Cardiac septum (tissue), 1 donor: ENCODE results near the gene KLHL7. TPM values are rescaled to one million over a fixed set of nuclear protein-coding genes. Genes with fewer than 3 reads are reported as not detected.
"Not testable (repeated sequence)": the region's sequence is repeated elsewhere in the genome, so short reads cannot be mapped to it uniquely, and the experiment has no call there.

Source experiments
- DNase-seq: peaks from one replicate; pipeline ENCODE4 v3.0.0-alpha.2; 2020; ENCODE audit warnings: low spot score
- intact Hi-C: fragments of 100-400 bp; cut with DNase I; formaldehyde crosslinking; loops from one replicate; pipeline ENCODE4 v1.14.0; 2022
- total RNA-seq: library from RNA; stranded (reverse); fragmentation: NEBNext Ultra II Directional; extraction: Animal tissue kit (Norgen Biotek cat#: 25700); gene quantifications from one replicate; pipeline ENCODE4 v1.2.1, GENCODE V29; 2021
- donor health status: DM: no; HTN: no; CAD: no.

KLHL7 gene
- total RNA-seq, 1 donor from 2014 or later, result 103 TPM

DNA sequence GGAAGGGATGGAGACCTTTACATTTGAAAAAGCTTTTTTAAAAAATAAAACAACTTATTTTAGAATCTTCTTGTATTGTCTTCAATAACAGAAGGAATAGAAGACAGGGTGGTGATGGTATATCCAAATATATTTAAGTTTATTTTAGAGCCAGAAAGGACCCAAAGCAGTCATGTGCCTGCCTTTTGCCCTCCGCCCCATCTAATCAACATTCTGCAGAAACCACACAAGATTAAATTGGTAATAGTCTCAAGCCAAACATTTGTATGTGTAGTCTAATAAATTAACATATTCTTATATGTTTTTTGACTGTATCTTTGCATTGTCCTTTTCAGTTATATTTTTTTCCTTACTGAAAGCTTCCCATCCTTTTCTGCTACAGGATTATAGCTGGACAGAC lies 59.7 kb downstream of the KLHL7 start:
- intact Hi-C loops, result no loop called here
- no peak for DNase-seq

DNA sequence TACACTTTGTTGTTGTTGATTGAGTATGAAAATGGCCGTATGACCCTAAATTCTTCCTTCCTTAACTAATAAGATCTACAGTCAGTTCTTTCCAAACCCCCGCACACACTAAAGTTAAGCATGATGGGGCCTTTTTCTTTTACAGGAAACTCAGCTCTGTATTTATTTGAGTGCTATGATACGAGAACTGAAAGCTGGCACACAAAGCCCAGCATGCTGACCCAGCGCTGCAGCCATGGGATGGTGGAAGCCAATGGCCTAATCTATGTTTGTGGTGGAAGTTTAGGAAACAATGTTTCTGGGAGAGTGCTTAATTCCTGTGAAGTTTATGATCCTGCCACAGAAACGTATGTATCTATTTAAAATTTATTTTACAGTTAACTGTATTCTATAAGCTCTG lies 62.1 kb downstream of the KLHL7 start:
- no peak for DNase-seq
- intact Hi-C loops, result no loop called here

DNA sequence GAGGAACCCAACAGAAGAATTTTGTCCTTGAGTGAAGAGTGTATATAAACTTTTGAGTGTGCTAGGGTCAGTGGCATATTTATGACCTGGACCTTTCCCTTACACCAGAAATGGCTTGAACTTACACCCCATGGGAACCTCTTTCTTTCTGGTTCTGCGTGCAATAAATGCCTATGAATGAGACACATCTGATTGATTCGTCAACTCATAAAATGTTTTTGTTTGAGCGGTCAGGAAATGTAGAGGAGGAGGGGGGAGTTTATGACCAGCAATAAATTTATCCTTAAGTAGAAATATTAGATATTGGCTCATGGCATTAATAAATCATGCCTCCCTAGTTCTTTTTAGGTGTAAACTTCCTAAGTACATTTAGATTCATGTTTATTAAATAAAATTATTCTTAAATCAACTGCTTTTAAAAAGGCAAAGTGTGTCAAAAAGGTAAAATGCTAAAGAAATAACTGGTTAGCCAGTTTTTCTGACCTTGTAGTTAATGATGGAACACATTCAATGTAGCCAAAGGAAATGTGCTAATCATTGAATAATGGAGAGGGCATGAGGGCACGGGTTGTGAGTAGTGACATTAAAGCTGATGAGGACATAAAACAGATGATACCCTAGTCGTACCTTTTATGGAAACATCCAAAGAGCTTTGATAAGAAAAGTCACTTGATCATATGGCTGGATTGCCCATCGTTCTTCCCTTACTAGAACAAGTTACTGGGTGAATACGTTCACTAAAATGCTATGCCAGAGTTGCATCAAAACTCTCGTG lies 62.7 kb downstream of the KLHL7 start:
- intact Hi-C loops, result no loop called here

DNA sequence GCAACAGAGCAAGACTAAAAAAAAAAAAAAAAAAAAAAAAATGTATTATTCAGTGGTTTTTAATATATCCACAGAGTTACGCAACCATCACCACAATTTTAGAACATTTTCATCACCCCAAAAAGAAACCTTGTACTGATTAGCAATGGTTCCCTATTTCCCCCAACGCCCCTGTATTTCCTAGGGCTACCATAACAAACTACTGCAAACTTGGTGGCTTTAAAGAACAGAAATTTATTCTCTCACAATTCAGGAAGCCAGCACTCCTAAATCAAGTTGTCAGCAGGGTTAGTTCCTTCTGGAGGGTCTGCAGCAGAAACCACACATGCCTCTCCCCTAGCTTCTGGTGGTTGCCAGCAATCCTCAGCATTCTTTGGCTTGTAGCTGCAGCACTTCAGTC lies 70.4 kb downstream of the KLHL7 start:
- intact Hi-C loops, result no loop called here
- DNase-seq, result no peak

More for the DNA sequence above, 62.7 kb downstream of the KLHL7 start:
- DNase-seq, result no peak

DNA sequence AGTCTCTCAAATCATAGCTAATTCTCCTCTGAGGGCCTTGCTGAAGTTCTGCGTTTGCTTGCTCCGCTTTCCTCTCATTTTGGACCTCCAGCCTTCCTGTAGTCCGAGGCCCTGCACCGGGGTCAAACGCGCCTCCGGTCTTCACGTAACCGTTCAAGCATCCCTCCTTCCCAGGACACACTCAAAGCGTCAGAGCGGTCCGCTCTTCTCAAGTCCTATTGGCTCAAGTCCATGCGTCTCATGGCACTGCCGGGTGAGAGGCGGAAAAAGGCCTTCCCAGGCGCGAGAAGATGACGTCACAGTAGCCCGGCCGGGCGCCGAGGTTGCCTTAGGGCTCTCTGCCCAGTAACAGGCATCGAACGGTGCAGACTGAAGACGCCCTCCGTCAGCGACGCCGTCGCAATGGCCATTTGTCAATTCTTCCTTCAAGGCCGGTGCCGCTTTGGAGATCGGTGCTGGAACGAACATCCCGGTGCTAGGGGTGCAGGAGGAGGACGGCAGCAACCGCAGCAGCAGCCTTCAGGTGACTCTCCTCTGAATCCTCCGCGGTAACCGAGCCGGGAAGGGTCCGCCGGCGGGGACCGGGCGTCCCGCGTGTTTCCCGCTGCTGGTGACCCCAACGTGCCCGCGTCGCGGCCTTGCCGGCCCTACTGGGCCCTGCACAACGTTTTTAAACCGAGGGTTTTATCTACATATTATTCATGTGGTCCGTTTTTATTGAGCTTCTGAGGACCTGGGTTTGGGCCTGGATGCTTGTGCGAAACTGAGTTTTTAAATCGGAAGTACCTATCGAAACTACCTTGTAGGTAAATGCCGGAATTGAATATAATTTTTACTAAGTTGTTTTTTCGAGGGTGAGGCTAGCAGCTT lies 76.3 kb downstream of the KLHL7 start, which contains the start of gene NUP42:
Gene NUP42 (plus strand): TSS at position 365 of the 870 bp plus-strand sequence. CDS start 38 bp downstream, at position 403.
- intact Hi-C loops, result loop anchor here (2.0 kb wide), 1 partner anchor 77 kb away; the partner anchor contains the start of gene KLHL7
- peak; percentile 97 for DNase-seq

DNA sequence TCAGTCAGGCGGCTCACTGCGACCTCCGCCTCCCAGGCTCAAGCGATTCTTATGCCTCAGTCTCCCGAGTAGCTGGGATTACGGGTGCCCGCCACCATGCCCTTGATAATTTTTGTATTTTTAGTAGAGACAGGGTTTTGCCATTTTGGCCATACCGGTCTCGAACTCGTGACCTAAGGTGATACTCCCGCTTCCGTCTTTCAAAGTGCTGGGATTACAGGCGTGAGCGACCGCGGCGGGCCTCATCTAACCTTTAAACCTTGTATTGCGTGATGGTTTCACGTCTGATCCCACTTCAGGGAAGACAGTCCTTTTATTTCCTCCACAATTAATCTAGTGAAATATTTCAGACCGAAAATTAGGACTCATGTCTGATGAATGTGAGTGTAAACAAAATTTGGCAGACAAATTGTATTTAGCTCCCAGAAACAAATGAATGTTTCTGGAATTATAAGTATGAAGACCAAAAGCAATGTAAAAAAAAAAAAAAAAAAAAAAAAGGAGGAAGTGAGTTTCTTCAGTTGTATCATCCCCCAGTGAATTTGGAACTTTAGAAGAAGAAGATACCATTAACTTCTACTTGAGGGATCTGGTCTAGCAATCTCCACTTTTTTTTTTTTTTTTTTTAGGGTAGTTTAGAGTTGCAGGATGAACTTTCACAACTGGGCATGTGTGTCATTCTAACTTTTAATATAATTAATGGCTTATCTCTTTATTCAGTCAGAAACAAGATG lies 77.9 kb downstream of the KLHL7 start:
- intact Hi-C loops, result no loop called here
- no peak for DNase-seq

DNA sequence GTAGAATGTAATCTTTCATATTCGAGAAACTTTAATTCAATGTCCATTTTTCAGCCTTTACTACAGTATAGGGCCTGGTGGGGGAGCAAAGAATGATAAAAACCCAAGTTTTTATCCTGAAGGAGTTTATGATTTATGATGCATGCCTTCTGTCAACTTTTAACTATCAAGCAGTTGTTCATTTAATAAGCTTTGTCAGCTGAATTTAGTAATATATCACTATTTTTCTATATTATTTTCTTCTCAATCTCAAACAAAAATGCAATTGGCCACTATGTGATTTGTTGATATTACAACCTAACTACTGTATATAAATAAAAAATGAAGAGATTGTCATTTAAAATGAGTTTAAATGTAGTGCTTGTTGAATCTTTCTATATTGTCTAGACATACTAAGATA lies 78.7 kb downstream of the KLHL7 start:
- DNase-seq, result no peak
- intact Hi-C loops, result no loop called here

DNA sequence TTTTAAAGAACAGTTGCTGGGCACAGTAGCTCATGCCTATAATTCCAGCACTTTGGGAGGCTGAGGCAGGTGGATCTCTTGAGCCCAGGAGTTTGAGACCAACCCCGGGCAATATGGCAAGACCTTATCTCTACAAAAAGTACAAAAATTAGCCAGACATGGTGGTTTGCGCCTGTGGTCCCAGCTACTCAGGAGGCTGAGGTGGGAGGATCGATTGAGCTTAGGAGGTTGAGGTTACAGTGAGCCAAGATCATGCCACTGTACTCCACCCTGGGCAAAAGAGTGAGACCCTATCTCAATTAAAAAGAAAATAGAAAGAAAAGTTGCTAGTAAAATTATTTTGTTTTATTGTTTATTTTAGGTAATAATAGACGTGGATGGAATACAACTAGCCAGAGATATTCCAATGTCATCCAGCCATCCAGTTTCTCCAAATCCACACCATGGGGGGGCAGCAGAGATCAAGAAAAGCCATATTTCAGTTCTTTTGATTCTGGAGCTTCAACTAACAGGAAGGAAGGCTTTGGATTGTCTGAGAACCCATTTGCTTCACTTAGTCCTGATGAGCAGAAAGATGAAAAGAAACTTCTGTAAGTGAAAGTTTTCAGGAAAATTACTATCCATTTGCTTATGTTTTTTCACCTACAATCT lies 79.2 kb downstream of the KLHL7 start:
- intact Hi-C loops, result loop anchor here (5.0 kb wide), 1 partner anchor 62 kb away; the partner anchor contains the start of gene GPNMB
- DNase-seq, result no peak

DNA sequence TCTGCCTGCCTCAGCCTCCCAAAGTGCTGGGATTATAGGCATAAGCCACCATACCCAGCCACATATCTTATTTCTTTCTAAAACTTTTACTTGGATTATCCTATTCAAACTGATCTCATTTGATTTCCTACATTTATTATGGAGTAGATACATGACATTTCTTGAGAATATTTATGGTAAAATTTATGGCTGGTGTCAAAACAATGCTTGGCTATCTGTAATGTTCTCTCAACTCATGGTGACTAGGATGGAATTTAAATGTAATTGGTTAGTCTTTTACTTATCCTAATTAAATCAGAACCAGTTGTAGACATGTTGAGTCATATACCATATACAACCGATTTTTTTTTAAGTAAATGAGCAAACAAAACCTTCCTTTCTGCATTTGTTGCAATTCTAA lies 80.4 kb downstream of the KLHL7 start:
- DNase-seq, result no peak
- intact Hi-C loops, result loop anchor here (5.0 kb wide), 1 partner anchor 61 kb away; the partner anchor contains the start of gene GPNMB

DNA sequence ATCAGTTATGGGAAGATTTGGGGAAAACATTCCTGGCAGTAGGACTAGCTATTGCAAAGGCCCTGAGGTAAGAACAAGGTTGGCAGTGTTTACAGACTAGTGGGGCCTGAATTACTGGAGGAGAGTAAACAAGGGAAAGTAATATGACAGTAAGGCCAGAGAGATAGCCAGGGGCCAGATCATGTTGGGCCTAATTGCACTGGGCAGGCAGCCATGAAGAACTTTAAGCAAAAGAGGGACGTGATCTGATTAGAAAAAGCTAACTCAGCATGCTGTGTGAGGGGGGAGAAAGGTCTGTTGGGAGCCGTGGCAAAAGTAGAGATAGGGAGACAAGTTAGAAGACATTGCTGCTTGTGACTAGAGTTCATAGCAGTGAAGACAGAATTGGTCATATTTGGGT lies 85.4 kb downstream of the KLHL7 start:
- intact Hi-C loops, result no loop called here
- DNase-seq, result no peak

DNA sequence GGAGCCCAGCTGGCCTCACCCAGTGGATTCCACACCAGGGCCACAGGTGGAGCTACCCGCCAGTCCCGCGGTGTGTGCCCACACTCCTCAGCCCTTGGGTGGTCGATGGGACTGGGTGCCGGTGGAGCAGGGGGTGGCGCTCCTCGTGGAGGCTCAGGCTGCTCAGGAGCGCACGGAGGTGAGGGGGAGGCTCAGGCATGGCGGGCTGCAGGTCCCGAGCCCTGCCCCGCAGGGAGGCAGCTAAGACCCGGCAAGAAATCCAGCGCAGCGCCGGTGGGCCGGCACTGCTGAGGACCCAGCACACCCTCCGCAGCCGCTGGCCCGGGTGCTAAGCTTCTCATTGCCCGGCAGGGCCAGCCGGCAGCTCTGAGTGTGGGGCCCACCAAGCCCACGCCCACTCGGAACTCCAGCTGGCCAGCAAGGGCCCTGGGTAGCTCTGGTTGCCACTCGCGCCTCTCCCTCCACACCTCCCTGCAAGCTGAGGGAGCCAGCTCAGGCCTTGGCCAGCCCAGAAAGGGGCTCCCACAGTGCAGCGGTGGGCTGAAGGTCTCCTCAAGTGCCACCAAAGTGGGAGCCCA lies 88.2 kb downstream of the KLHL7 start:
- intact Hi-C loops, result not testable (repeated sequence)
- peak; percentile 68 for DNase-seq

DNA sequence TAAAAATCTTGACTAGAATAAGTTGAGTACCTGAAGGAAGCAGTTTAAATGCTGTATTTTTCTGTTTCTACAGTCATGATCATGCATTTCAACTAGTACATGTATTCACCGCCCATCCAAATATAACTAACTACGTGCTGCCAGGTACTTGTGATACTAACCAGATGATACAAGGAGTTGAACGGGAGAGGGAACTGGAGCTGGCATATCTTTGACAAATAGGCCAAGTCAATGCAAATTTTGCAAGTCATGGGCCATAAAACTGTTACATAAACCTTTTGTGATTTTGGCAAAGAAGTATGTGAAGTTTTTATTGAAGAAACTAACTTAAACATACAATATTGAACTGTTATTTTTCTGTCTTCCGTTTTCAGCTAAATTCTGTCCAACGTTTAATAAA lies 90.7 kb downstream of the KLHL7 start:
- intact Hi-C loops, result no loop called here
- DNase-seq, result no peak

DNA sequence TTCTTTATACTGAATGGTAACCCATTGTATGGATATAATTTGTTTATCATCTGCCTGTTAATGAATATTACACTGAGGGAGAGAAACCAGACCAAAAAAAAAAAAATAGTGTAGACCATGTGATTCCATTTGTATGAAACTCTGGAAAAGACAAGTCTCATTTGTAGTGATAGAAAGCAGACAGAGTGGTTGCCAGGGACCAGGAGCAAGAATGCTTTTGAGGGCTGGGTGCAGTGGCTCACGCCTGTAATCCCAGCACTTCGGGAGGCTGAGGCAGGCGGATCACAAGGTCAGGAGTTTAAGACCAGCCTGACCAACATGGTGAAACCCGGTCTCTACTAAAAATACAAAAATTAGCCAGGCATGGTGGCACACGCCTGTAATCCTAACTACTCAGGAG lies 92.2 kb downstream of the KLHL7 start:
- intact Hi-C loops, result not testable (repeated sequence)

DNA sequence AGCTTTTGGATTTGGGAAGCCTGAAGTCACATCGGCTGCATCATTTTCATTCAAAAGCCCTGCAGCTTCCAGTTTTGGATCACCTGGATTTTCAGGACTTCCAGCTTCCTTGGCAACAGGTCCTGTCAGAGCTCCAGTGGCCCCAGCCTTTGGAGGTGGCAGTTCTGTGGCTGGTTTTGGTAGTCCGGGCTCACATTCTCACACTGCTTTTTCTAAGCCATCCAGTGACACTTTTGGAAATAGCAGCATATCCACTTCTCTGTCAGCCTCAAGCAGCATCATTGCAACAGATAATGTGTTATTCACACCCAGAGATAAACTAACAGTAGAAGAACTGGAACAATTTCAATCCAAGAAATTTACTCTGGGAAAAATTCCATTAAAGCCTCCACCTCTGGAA lies 94.7 kb downstream of the KLHL7 start:
- DNase-seq, result no peak
- intact Hi-C loops, result no loop called here

More for the DNA sequence above, 92.2 kb downstream of the KLHL7 start:
- peak; percentile 31 for DNase-seq

DNA sequence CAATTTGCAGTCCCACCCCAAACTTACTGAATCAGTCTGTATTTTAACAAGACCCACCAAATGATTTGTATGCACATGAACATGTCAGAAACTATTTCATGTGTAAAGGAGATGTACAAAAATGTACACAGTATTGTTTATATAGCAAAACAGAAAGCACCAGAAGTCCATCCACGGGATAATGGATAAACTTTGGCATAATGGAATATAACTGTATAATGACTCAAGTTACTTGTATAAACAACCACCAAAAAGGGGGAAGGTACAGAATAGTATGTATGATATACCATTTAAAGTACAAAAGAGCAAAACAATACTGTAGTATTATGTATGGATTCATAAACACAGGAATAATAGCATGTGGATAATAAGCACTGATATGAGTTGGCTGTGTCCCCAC lies 98.7 kb downstream of the KLHL7 start:
- intact Hi-C loops, result no loop called here
- no peak for DNase-seq

DNA sequence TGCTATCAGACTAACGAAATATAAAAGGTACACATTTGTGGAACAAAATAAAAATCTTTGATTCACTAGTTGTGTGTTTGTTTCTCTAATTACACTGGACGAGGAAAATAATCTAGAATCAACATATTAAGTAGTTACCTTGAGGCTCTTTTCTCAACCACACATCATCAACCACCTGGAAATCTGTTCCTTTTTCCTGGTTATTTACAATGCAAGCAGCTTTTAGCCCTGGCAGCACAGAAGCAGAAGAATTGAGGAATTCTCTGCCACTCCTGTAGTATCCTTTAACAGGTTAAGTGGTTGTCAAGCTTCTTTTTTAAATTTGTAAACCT lies 100.0 kb downstream of the KLHL7 start:
- intact Hi-C loops, result no loop called here
- no peak for DNase-seq

DNA sequence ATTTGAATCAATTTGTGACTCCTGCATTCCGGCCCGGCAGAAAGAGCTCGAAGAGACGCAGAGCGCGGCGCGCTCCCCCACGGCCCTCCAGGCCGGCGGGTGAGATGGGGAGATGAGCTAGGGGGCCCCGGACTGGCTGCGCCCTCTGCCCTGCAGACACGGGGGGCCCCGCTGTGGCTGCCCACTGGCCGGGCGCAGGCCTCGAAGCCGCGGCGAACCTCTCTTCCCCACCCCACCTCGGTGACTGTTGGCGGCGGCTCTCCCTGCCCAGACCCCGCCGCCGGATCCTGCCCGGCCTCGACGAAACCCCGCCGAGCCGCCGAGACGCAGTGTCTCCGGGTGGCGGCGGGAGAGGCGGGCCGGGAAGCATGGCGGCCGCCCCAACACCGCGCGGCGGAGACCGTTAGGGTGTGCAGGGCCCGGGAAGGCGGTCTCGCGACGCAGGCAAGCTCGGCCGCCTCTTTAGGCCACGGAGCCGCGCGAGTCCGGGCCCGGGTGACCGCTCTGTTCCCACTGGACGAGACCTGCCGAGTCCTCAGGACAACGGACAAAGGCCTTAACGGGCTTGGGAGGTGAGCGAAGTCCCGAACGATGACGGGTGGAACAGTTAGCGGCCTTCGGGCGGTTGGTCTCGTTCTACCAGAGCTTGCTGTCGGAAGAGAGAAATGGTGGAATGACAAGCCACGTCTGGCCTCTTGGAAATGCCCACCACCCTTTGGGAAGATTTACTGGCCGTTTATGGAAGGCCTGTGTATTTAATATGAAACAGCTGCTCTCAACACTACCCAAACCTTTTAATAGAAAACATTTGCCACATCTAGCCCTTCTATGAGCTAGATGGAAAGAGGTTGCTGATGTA lies 100.6 kb downstream of the KLHL7 start:
- intact Hi-C loops, result no loop called here
- DNase-seq, result no peak

DNA sequence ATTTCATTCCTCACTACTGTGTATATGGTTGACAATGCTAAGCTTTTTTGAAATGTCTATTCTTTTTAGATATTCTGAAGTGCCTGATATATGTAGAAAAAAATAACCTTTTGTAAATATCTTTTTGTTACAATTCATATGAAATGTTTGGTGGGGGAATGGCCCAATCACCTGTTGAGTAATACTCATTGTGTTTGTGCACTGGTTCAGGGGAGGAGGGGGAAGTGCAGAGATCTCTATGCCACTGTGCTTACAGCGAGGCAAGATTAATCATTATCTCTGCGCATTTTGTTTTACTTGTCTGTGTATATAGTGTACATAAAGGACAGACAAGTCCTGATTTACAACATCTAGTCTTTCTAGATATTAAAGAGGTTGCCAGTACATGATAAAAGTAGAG lies 101.4 kb downstream of the KLHL7 start:
- intact Hi-C loops, result no loop called here

More for the DNA sequence above, 101.4 kb downstream of the KLHL7 start:
- no peak for DNase-seq
